Ovary (tissue), 9 donors: ENCODE results near the gene LIPC. TPM values are rescaled to one million over a fixed set of nuclear protein-coding genes. Genes with fewer than 3 reads are reported as not detected.

ENCODE experiments used
- DNase-seq, 5 donors: peaks; one replicate each; pipeline ENCODE4 v3.0.0-alpha.2; 2019 to 2020
- H3K27ac ChIP-seq, 2 donors: fragments of 200-600 bp; one replicate each; pipeline versions ENCODE4 v1.5.1 to v1.8.0; 2019 to 2022
- H3K27me3 ChIP-seq: fragments of 200-600 bp; one replicate; pipeline ENCODE4 v1.8.0; 2022
- H3K36me3 ChIP-seq: fragments of 200-600 bp; sonication (generic); one replicate; pipeline ENCODE4 v1.5.1; 2019
- H3K4me1 ChIP-seq: one replicate; pipeline ENCODE4 v1.8.1; 2013; ENCODE audit warnings: mild to moderate bottlenecking, moderate library complexity; ENCODE audit not compliant: insufficient read depth
- H3K4me3 ChIP-seq: fragments of 200-600 bp; sonication (generic); one replicate; pipeline ENCODE4 v1.5.1; 2017
- H3K9me3 ChIP-seq, 2 donors: fragments of 200-600 bp in 1 of 2; sonication (generic) in 1 of 2; one replicate each; pipeline versions ENCODE4 v1.5.1 to v1.8.1; 2013 to 2019; ENCODE audit warnings: mild to moderate bottlenecking in 1 of 2, moderate library complexity in 1 of 2
- CTCF ChIP-seq, 3 donors: fragments of 450-650 bp in 2 of 3; fragments of 200-600 bp in 1 of 3; IDR thresholded peaks; one replicate each; pipeline versions ENCODE4 v1.5.1 to v1.8.0; 2016 to 2022; ENCODE audit warnings: antibody characterized with exemption in 3 of 3, mild to moderate bottlenecking in 1 of 3
- EP300 ChIP-seq: sonication (generic); formaldehyde crosslinking; IDR thresholded peaks from one replicate; pipeline ENCODE4 v1.6.1; 2017; ENCODE audit warnings: antibody characterized with exemption
- POLR2A ChIP-seq: fragments of 450-650 bp; IDR thresholded peaks from one replicate; pipeline ENCODE4 v1.6.1; 2017; ENCODE audit warnings: antibody characterized with exemption, mild to moderate bottlenecking, moderate library complexity
- WGBS, 3 donors: extraction: QIAGEN DNeasy Blood & Tissue Kit in 1 of 3; methylation state at CpG; one replicate each; pipeline versions ENCODE4 v1.1.5 to v1.1.7; 2013 to 2017; 5-methylcytosine and 5-hydroxymethylcytosine counted together
- intact Hi-C, 4 donors: fragments of 100-400 bp; cut with DNase I; formaldehyde crosslinking; loops; one replicate each; pipeline versions ENCODE4 v1.11.0 to v1.15.1; 2022 to 2023
- polyA plus RNA-seq, 2 donors: library from polyadenylated mRNA; stranded (reverse); fragments of 200-250 nt in 1 of 2; fragments of 350-450 nt in 1 of 2; fragmentation: Illumina TruSeq in 1 of 2; extraction: RNeasy Lipid Tissue Mini Kit (QIAGEN cat#74804) in 1 of 2; gene quantifications; one replicate each; pipeline ENCODE4 v1.2.3, GENCODE V29; 2013 to 2014
- total RNA-seq, 7 donors: library from RNA; depleted of rRNA in 2 of 7; stranded (reverse); fragments of >200 nt in 2 of 7; fragmentation: NEBNext Ultra II Directional in 3 of 7; extraction: Animal tissue kit (Norgen Biotek cat#: 25700) in 3 of 7; gene quantifications; one replicate each; pipeline versions ENCODE4 v1.1.0 to v1.2.4, GENCODE V29; 2016 to 2023
- donor health status: DM: no; HTN: no; CAD: no; lungs with moderate emphysema.
- donor health status: DM: no; HTN: no; CAD: no.
- donor health status: Bipolar disorder and iron deficiency.
- donor health status: DM: yes; HTN: yes; CAD: no.
- donor health status: DM: no; HTN: no; CAD: no.
- donor health status: DM: yes; HTN: yes; CAD: no.

The LIPC gene
- total and polyA plus RNA-seq, 9 donors, result 0.28 to 1.1 (median 0.72) TPM

GRCh38 chr15:58606577-58607080 is 174.8 kb downstream of the LIPC start:
- intact Hi-C loops, result no loop called here
- Histone ChIP-seq H3K4me3 (no peak overlapping the region), H3K4me1 (peaks cover 3% of the 10 kb centered on the region), H3K27me3 (no peaks in the 10 kb centered on the region), H3K9me3 (no peaks in the 10 kb centered on the region), H3K27ac (no peak overlapping the region), H3K36me3 (no peaks in the 10 kb centered on the region)
- TF ChIP-seq POLR2A (no peak), EP300 (no peak), CTCF (IDR thresholded peaks at IDR 0.05) (no peak)
- WGBS, 3 donors, result 93 to 96% (median 96%) methylated on average over 4 of the region's 4 CpGs
- DNase-seq, result no peak

DNA sequence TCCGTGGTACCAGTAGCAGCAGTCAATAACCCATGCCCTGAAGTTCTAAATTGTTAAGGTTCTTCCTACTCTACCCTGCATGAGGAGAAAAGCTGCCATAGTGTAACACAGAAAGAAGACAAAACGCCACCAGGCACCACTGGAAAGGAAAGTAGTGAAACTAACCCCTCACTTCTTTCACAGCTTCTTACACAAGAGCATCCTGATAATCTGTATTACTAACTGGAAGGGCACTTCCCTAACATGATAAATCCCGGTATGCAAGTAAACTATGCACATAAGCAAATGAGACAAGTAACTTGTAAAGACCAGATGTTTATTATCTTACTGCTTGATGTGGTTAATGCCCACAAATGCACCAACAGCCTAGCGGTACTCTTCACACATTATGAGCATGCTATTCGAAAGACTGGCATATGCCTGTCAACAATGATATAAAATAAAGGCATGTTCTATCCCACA is 176.4 kb downstream of the LIPC start:
- H3K9me3 ChIP-seq, result no peaks in the 10 kb centered on the region

GRCh38 chr15:58608711-58609110 is 176.9 kb downstream of the LIPC start:
- 64 to 77% (median 66%) methylated on average over 1 of the region's 1 CpG for WGBS, 3 donors
- Histone ChIP-seq H3K4me1 (peaks cover 3% of the 10 kb centered on the region), H3K9me3 (peaks cover 0 to 2% of the 10 kb centered on the region in 2 donors), H3K27me3 (no peaks in the 10 kb centered on the region), H3K36me3 (no peaks in the 10 kb centered on the region), H3K4me3 (no peak overlapping the region), H3K27ac (no peak overlapping the region)
- intact Hi-C loops, result no loop called here
- no peak for DNase-seq
- TF ChIP-seq EP300 (no peak), POLR2A (no peak), CTCF (IDR thresholded peaks at IDR 0.05) (no peak)

More for the DNA sequence above, 176.4 kb downstream of the LIPC start:
- Histone ChIP-seq H3K4me3 (no peak overlapping the region), H3K4me1 (peaks cover 3% of the 10 kb centered on the region), H3K27me3 (no peaks in the 10 kb centered on the region), H3K36me3 (no peaks in the 10 kb centered on the region), H3K27ac (no peak overlapping the region)
- no peak for TF ChIP-seq POLR2A
- no peak for TF ChIP-seq CTCF (IDR thresholded peaks at IDR 0.05)
- TF ChIP-seq EP300, result no peak
- 76 to 80% (median 79%) methylated on average over 5 of the region's 5 CpGs for WGBS, 3 donors
- no peak for DNase-seq
- intact Hi-C loops, result no loop called here

- peaks cover 0 to 2% of the 10 kb centered on the region in 2 donors for H3K9me3 ChIP-seq
- DNase-seq, result no peak
- H3K4me3 ChIP-seq, result no peak overlapping the region
- no peak for TF ChIP-seq CTCF (IDR thresholded peaks at IDR 0.05)
- TF ChIP-seq POLR2A, result no peak
- TF ChIP-seq EP300, result no peak
- no peaks in the 10 kb centered on the region for H3K36me3 ChIP-seq
- no peaks in the 10 kb centered on the region for H3K27me3 ChIP-seq
- 93 to 96% (median 96%) methylated on average over 6 of the region's 6 CpGs for WGBS, 3 donors
- H3K27ac ChIP-seq, result no peak overlapping the region
- peaks cover 3% of the 10 kb centered on the region for H3K4me1 ChIP-seq
- intact Hi-C loops, result no loop called here
Observed at GRCh38 chr15:58611731-58612676, 180.2 kb downstream of the LIPC start.
